GM21786 (cell line): ENCODE measurements around the gene TAF11L2.
"Not testable (repeated sequence)": the region's sequence is repeated elsewhere in the genome, so short reads cannot be mapped to it uniquely, and the experiment has no call there.

ENCODE experiments used
- ATAC-seq: cut with Tn5 transposase; IDR thresholded peaks from one replicate; pipeline ENCODE4 v1.9.1; 2021; ENCODE audit not compliant: unreplicated experiment

The TAF11L2 gene

DNA sequence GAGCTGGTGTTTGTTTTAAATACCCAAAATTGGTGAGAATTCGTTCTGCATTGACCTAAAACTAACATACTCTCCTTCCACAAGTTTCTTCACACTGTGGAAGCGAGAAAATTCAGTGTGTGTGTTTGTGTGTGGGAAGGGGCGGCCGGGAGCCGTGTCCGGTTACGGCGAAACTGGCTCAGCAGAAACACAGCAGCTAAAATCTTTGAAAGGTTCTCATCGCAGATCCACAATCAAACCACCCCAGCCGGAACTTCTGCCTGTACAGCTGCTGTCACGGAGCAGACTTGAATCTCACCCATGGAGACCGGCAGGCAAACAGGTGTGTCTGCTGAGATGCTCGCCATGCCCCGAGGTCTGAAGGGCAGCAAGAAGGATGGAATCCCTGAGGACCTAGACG, 26.9 kb downstream of the TAF11L2 start, which contains the start of gene TAF11L5:
TAF11L5 (plus strand) TSS at position 301 of the 400 bp plus-strand sequence.
- ATAC-seq = not testable (repeated sequence)

DNA sequence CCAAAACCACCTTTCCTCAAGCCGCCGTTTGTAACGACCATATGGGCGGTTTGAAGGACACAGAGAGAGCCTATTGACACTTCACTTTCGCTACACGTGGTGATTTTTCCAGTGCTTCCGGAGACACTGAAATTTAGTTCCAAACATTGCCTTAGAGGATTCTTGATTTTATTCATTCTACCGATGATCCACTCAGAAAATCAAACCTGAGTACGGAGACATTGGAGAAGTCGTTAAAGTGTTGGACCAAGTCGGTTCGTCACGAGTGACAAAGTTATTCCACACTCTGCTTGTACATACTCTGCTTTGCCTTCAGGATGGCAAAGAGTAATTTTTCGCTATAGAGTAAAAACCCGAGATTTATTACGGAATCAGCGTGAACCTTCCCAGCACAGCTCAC, 28.5 kb downstream of the TAF11L2 start:
- not testable (repeated sequence) for ATAC-seq

DNA sequence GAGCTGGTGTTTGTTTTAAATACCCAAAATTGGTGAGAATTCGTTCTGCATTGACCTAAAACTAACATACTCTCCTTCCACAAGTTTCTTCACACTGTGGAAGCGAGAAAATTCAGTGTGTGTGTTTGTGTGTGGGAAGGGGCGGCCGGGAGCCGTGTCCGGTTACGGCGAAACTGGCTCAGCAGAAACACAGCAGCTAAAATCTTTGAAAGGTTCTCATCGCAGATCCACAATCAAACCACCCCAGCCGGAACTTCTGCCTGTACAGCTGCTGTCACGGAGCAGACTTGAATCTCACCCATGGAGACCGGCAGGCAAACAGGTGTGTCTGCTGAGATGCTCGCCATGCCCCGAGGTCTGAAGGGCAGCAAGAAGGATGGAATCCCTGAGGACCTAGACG, 30.3 kb downstream of the TAF11L2 start, which contains the start of gene TAF11L6:
TAF11L6 (plus strand) TSS at position 301 of the 400 bp plus-strand sequence.
- ATAC-seq = not testable (repeated sequence)
